GM21723 (cell line): ENCODE data around the gene NKIRAS2.

Experiments
- ATAC-seq: cut with Tn5 transposase; IDR thresholded peaks from one replicate; pipeline ENCODE4 v1.9.1; 2021; ENCODE audit warnings: mild to moderate bottlenecking, moderate library complexity; ENCODE audit not compliant: unreplicated experiment

Gene NKIRAS2

DNA sequence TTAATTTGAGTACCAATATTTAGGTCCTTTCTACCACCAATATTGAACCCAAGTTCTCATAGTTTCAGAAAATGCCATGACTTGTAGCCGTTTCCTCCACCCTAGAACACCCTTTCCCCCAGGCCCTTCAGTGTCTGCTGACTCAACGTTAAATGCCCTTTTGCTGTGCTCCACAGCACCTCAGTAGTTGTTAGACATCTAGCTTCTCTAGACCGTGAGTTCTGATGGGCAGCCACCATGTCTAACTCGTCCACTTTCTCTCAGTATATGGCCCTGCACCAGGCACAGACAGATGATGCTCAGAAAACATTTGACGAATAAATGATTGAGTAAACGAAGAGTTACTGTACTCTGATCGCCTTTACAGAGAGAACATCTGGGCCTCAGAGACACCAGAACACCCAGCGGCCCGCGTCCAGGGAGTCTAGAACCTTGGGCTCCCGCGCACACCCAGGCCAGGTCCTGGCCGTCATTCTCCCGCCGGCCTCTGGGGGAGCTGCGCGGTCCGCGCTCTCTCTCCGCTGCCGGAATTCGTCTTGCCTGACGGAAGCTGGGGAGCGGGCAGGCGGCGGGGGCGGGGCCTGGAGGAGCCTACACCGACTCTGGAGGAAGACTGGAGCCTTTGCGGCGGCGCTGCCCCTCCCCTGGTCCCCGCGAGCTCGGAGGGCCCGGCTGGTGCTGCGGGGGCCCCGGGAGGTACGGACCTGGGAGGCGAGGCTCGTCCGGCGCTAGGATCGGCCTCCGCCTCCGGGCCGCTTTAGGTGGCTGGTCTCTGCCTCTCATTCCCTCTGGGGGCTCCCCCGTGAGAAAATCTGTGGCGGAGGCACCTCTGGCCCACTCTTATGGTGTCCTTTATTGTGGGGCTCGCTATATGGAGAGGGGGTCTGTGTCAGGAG, at the start of gene NKIRAS2:
TSS of gene NKIRAS2 (plus strand) at position 582 of the 896 bp plus-strand sequence. CDS start 1,488 bp downstream, outside the sequence.
- peak; percentile 47 for ATAC-seq

- no peak for ATAC-seq
Observed at GRCh38 chr17:41970901-41971331, 49.0 kb upstream of the NKIRAS2 start.

DNA sequence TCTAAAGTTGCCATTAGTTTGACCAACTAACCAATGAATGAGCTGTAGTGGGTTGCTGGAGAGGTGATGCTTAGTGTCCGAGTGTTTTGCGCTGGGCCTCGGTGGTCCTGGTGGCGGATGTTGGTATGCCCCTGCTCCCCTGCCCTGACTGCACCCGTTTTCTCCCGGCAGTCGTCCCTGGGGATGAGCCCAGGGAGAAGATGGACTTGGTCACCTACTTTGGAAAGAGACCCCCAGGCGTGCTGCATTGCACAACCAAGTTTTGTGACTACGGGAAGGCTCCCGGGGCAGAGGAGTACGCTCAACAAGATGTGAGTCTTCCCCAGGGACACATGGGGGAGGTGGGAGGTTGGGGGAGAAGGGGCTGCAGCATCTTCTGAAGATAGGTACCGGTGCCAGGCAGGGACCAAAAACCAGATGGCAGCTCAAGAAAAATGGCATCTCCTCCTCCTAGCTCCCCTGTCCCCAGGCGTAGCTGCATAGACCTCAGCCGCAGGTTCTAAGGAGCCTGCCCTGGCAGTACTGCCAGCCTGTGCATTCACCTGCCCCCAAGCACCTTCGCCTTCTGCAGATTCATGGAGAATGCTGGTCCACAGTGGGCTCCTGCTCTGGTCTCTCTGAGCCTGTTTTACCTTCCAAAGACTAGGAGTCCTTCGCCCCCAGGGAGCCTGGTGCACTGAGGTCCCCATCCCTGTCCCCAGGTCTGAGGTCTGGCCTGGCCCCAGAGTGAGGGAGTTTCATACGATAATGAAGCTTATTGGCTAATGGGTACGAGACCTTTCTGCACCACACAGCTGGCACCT, 48.0 kb upstream of the NKIRAS2 start:
- ATAC-seq, result no peak

GRCh38 chr17:41972571-41973407, 47.1 kb upstream of the NKIRAS2 start:
- no peak for ATAC-seq

GRCh38 chr17:41973408-41973811, 46.5 kb upstream of the NKIRAS2 start:
- no peak for ATAC-seq

DNA sequence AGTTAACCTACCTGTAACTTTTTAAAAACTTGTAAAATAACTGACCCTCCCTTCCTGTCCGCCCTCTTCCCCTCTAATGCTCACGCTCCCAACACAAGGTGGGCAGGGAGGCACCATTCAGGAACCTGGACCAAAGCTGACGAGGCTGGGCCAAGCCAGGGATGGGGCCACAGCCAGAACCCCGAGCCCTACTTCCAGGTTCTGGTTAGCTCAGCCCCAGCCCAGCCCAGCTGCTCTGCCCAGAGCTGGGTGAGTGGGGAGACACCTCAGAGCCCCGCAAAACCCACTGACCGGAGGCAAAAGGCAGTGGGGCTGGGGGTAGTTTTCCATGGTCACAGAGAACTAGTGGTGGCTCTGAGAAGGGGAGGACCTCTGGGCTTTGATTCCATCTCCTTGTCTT, 45.9 kb upstream of the NKIRAS2 start:
- no peak for ATAC-seq

- ATAC-seq, result no peak
Observed at GRCh38 chr17:41974658-41975057, 45.2 kb upstream of the NKIRAS2 start.

GRCh38 chr17:41975099-41976083, 44.5 kb upstream of the NKIRAS2 start:
- ATAC-seq, result no peak

DNA sequence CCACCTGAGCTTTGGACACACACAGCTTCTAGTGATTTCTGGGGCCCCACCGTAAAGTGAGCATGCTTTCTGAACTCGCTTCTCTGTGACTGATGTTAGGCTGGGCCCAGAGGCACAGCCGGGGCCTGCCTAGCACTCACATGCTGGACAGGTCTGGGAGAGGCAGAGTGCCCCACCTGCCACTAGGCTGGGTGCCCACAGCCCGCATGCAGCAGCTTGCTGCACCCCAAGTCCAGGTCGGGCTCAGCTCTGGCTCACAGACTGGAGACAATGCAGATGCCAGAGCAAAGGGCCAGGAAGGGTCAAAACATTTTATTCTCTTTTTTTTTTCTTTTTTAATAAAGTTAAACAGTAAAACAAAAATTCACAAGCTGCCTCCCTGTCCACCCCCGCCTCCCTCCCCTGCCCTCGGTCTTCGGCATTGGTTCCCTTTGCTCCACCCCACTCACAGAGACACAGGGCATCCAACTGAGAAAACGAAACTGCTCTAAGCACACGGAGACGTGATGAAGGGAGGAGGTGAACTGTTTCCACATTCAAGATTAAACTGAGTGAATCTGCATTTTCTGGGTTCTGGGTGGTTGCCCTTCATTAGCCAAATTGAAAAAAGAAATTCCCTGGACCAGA, 43.6 kb upstream of the NKIRAS2 start:
- no peak for ATAC-seq

DNA sequence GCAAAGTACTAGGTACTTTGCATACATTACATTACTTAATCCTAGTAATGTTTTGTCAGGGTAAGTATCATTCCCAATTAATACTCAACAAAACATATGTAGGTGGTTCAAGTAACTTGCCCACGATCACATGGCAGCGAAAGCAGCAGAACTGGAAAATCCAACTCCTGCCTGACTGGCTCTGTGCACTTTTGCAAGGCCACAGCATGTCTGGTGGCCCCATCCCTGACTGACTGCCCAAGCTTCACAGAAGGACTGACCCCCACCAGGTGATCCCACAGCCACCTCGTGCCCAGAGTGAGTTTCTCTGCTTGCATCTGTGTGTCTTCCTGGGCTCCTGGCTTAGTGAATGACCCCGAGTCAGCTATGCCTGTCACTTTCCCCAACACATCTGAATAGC, 41.9 kb upstream of the NKIRAS2 start:
- ATAC-seq, result no peak

GRCh38 chr17:41982026-41982760, 37.7 kb upstream of the NKIRAS2 start:
- no peak for ATAC-seq

DNA sequence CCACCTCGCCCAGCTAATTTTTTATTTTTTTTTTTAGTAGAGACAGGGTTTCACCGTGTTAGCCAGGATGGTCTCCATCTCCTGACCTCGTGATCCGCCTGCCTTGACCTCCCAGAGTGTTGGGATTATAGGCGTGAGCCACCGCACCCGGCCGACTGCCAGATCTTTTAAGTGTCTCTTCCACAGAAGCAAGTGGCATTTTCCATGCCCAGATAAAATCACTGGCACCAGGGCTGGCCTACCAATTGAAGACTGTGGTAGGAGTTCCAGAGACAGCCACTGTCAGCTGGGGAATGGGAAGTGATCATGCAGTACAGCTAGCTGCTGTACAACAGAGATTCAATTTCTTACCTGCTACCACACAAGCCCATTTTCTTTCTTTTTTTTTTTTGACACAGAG, 35.4 kb upstream of the NKIRAS2 start:
- no peak for ATAC-seq

GRCh38 chr17:41985919-41986318, 34.0 kb upstream of the NKIRAS2 start:
- no peak for ATAC-seq

GRCh38 chr17:41986634-41987033, 33.3 kb upstream of the NKIRAS2 start:
- no peak for ATAC-seq

DNA sequence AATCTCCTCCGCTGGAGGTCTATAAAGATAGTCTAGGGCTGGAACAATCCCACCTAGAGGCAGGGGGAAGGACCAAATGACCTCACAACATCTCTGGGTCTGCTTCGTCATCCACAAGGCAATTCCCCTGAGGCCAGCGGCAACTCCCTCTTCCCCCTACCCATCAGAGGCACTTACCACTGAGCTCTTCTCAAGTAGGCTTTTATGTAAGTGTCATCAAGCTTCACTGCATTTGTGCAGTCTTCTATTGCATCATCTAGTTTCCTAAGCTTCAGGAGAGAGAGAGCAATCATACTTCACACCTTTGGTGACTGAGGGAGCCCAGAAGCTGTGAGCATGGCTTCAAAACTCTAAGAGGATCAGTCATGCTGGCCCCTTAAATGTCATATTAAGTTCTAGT, 32.2 kb upstream of the NKIRAS2 start:
- no peak for ATAC-seq

- ATAC-seq, result no peak
Observed at GRCh38 chr17:41988418-41988817, 31.5 kb upstream of the NKIRAS2 start.

- ATAC-seq, result no peak
Observed at GRCh38 chr17:41989702-41990419, 30.0 kb upstream of the NKIRAS2 start.

DNA sequence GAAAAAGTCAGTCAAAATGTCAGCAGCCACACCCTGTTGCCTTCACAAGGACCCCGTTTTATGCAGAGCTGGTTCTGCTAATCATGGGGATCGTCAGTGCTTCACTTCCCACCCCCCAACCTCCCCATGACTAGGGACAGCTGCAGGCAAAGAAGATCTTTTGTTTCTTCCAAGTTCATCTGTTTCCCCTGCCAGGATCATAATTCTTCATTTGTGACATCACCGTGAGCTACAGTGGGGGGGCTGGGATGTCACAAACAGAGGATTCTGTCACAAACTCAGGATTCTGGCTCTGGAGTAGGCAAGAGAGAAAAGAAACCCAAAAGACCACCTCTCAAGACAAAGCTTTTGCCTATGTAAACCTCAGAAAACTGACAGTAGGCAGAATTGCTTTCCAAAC, 27.3 kb upstream of the NKIRAS2 start:
- ATAC-seq, result no peak
